Activated CD8-positive, alpha-beta memory T cell treated with anti-CD3 and anti-CD28 coated beads, Interleukin-2, amount 50 U/mL, for 24 hours (primary cell): ENCODE data around the gene CRPPA.
A peak's percentile ranks its signal among the peaks of the same experiment; 100 is the strongest.

Source experiments
- DNase-seq: peaks from one replicate; pipeline ENCODE4 v3.0.0-alpha.2; 2020; ENCODE audit errors: extremely low read depth

CRPPA gene

DNA sequence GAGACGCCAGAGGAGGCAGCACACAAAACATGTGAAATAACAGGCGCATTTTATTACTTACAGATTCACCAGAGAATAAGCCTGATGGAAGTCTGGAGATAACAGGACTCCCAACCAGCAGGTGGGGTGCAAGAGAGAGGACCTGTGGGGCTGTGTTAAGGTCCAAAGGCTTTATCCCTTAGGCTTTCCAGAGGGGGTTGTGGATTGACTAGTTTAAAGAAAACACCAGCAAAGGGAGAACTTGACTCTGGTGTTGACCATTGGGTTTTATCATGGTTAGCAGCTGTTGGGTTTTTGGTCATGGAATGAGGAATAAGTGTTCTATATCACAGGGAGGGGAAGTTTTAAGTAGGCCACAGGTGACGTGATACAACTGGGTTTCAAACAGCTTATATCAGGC, 1.6 kb upstream of the CRPPA start:
- no peak for DNase-seq

DNA sequence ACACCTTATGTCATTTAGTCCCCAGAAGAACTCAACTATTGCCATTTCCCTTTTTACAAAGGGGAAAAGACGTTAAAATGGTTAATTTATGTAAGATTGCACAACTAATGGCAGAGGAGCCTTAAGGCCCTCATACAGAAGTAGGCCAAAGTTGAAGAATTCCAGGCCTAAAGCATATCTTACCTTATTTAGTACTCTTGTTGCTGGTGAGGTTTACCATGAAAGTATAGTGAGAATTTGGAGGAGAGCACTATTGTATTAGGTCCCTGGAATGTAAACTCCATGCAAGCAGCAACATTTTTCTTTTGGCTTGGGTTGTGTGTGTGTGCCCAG, 731 bp upstream of the CRPPA start:
- DNase-seq = no peak

DNA sequence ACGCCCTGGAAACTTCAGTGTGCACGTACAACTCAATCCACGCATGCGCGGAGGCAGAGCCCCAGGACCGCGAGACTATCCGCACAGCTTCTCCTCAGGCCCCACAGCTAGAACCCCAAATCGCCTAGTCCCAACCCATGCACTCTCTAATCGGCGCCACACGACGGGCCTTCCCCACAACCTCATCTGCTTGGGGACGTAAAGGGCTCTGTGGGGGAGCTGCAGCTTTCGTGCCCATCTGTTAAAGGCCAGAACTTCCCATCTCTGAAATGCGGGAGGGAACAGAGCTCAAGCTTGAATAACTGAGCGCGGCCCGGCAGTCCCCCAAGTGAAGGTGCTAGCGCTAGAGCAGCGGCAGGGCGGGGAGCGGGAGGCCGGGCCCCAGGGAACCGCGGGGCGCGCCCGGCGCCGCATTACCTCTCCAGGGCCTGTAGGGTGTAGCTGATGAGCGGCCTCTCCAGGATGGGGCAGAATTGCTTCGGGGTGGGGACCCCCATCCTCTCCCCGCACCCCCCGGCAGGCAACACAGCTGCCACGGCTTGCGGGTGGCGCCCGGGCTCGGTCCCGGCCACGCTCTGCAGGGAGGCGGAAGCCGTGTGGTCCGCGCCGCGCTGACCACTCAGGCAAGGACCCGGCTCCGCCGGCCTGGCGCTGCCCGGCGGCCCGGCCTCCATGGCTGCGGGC, 547 bp downstream of the CRPPA start:
- peak; percentile 62 for DNase-seq

DNA sequence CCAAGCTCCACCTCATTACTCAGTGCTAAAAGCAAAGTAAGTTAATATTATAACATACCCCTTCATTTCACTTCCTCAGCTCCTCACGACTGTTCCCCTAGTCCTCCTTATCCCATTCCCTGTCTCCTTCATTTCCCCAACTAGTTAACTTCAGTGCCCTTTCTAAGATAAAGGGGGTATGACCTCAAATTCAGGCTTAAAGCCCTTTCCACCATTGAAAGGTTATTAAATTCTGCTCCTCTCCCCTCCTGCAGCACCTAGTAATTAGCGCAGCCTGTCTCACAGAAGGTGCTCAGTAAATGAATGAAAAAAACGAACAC, 1.0 kb downstream of the CRPPA start:
- no peak for DNase-seq

DNA sequence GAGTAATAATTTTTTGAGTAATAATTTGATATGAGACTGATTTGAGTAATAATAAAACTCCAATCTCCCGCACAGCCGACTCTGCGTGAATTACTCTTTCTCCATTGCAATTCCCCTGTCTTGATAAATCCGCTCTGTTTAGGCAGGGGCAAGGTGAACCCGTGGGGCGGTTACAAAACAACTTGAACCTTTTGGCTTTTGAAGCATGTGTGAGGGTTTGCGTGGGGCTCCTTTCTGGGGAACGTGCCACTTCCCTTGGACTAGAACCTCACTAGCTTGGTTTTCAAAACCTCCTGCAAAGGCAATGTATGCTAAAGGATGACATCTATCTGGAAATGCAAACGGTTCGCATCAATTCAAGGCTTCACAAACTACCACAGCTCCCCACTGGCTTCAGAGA, 1.5 kb downstream of the CRPPA start:
- no peak for DNase-seq

DNA sequence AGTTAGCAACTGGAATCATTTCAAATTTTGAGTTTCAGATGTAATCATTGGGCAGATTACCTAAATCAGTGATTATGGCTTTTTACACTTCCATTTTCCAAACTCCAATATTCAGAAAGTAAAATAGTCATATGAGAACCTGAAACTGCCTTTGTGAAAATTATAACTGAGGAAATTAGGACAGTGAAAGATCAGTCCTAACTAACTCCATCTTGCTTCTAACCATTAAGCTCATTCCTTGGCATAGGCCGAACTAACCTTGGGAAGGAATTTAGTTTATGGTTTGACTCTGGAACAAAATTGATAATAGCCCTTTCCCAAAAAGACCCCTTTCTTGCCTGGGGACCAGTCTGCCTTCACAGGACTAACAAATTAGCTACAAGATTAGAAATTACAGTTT, 2.2 kb downstream of the CRPPA start:
- DNase-seq = no peak

DNA sequence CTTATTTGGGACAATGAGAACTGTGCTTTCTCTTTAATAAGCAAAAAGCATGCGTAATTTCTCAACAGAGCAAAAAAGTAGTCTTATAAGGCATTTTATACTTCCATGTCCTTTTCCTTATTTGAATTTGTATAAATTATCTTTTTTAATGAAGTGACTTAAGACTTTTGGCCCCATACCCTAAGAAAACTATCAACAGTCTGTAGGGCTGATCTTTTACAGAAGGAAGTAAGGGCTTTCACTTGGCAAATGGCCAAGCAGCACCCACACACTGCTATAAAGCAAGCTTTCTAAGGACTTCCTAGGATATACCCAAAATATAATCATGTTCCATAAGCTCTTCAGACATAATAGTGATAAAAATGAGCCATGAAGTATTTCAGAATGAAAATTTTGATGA, 3.4 kb downstream of the CRPPA start:
- DNase-seq = no peak

DNA sequence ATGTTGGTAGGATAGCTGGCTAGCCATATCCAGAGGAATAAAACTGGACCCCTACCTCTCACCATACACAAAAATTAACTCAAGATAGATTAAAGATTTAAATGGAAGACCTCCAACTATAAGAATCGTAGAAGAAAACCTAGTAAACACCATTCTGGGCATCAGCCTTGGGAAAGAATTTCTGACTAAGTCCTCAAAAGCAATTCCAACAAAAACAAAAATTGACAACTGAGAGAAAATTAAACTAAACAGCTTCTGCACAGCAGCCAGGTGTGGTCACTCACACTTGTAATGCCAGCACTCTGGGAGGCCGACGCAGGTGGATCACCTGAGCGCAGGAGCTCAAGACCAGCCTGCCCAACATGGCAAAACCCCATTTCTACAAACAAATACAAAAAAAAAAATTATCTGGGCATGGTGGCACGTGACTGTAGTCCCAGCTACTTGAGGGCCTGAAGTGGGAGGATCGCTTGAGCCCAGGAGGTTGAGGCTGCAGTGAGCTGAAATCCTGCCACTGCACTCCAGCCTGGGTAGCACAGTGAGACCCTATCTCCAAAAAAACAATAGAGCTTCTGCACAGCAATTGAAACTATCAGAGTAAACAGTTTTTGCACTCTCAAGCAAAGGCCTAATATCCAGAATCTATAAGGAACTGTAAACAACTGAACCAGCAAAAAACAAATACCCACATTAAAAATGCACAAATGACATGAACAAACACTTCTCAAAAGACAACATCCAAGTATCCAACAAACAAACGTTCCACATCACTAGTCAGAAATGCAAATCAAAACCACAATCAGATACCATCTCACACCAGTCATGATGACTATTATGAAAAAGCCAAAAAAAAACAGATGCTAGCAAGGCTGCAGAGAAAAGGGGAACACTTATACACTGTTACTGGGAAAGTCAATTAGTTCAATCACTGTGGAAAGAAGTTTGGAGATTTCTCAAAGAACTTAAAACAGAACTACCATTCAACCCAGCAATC, 4.8 kb downstream of the CRPPA start:
- DNase-seq = no peak

DNA sequence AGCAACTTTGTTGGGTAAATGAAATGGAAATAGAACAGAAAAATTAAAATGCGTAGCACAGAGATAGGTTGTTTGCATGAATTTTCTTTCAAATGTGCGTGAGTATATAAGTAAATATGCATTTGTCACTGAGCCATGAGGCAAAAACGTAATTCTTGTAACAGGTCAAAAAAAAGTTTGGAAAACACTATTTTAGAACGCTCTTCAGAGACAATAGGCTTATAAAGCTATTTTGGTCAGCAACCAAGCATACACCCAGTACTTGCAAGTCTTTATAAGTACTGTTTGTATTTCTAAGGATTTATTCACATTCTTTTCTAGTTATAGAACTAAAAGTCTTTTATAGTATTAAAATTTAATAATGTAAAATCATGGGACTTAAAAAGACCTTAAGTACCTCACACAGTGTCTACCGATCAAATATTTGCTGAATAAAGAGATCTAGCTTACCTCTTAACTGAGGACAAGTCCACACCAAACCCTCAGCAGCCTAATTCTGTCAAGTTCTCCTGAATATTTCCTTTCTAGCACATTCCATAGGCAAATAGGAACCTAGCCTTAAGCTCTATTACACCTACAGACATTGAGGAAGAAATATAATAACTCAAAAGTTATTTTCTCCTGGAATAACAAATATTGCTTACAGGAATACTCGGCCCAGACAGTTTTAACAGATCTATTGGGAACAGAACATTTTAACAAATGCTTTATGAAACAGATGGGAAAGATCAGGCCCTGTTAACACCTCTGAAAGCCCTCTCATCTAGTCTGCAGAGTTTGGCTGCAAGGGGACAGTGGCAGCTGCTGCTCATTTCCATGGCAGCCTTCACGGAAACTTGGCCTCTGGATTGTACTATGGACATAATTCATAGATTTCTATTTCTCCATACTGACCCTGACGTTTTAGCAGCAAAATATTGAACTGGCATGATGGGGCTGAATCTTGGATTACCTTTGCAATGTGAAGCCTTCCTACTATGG, 8.8 kb downstream of the CRPPA start:
- no peak for DNase-seq

DNA sequence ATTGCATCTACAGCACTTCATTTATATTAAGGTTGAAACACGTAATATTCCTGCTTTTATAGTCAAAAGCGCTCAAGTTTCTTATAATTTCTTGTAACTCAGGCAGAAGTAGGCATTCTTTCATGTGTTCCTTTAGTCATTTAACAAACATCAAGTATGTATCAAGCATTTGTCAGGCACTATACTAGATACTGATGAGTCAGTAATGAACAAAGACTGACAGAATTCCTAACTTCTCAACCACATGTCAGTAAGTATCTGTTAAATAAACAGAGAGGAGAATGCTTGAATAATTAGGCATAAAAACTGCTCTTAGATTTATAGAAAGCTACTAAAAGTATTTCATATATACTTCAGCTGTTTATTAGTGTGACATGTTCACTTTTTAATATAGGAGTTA, 9.9 kb downstream of the CRPPA start:
- no peak for DNase-seq

DNA sequence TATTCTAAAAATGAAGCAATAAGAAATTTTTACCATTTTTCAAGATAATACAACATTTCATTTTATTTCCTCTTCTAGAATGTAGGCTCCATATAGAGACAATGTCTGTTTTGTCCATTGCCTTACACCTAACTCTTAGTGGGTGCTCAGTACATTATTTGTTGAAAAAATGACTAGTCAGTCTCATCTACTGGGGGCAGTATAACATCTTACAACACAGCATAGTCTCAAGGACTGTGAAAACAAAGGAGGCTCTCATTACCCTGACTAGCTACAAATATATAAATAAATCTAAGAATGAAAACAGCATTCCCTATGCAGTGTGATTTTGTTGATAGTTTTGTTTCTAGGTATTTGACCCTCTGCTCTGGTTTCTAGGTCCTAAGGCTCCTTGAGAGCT, 11.6 kb downstream of the CRPPA start:
- no peak for DNase-seq

DNA sequence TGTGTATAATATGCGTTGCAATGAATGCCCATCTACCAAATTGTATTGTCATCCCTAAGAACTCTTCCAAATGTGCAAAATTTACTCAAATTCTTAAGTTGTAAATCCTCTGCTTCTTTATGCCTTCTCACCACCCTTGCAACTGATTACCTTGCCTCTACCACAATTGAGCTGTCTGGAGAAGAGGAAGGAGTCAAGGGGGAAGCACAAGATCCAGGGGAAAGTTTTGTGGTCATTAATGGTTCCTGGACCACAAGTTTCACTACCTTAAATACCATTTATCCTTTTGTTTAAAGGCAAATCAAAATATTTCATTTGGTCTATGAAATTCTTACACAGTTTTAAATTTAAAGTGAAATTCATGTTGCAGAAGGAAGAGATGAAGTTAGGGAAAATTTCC, 16.7 kb downstream of the CRPPA start:
- no peak for DNase-seq

DNA sequence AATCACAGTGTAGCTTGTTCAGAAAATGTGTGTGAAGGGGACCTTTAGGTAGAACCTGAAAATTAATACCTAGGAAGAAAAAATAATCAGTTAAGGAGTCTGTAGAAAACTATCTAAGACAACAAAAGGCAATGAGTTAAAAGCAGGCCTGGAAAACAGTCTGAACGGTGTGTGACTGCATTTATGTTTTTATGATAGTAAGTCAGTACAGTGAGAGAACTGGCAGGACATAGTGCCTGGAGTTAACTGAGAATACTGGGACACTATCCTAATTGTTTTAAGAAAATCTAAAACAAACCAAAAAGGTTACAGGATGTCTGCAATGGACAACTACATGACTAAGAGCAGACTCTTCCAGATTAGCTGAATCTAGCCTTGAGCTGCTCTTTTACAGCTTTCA, 17.9 kb downstream of the CRPPA start:
- DNase-seq = no peak

DNA sequence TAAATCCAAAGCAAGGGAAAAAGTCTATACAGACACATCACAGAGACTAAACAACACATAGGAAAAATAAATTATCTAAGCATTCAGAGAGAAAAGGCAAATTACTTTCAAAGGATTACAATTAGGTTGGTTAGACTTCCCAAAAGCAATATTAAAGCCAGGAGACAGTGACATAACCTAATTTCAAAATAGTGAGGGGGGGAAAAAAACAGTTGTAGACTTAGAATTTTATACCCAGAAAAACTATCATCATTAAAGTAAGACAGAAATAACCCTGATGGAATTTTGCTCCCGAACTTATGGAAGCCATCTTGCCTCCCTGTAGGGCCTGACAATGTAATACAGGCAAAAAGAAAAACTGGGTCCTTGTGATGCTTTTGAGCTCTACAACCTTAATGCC, 18.4 kb downstream of the CRPPA start:
- no peak for DNase-seq

DNA sequence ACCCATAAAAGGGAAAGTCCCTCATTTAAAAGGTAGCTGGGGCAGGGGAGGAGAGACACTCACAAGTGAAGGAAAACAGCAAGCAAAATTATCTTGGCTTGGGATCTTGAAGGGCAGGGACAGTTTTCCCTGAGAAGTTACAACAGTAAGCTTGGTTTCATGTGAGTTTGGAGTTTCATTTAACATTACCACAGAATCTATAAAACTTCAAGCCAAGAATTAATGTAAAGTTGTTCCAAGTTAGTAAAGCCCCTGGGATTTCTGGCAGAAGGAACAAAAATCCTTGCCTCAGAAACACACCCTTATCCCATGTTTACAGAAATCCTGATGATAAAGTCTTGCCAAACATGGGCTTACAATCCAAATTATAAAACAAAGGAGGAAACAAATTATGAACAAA, 19.2 kb downstream of the CRPPA start:
- no peak for DNase-seq

DNA sequence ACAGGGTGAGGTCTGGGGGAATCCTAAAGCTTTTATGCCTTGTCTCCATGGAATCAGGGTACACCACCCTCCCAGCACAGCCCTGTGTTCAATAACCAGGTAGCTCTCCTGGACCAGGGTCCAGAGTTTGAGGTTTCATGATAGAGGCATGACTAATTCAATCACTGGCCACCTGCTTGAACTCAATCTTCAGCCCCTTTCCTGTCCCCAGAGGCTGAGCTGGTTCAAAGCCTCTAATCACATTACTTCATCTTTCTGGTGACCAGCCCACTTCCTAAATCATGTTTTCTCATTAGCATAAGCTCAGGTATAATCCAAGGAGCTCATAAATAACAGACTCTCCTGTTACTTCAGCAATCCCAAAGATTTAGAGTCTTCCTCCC, 20.5 kb downstream of the CRPPA start:
- no peak for DNase-seq

DNA sequence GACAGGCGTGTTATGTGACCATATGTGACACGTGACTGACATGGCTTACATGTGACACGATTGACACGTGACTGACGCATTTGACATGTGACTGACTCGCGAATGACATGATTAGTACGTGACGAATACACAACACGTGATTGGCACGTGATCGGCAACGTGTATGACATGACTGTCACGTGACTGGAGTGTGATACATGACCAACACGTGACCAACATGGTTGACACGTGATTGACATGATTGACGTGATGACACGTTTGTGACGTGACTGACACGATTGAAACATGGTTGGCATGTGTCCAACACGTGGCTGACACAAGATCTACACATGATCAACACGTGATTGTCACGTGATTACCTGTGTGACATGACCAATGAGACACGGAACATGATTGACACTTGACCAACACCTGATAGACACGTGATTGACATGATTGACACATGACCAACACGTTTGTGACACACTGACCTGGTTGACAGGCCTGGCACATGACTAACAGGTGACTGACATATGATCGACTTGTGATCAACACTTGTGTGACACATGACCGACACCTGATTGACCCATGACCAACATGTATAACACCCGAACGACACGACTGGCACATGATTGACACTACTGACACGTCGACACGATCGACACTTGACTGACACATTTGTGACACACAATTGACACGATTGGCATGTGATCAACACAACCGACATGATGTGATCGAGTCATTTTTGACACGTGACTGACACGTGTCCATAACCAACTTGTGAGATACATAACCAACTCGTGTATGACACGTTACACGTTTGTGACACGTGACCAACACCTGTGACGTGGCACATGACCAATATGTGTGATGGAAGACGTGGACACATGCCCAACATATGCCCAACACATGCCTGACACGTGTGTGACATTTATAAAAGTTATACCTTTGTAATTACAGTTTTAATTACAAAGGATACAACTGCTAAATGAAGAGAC, 21.1 kb downstream of the CRPPA start:
- DNase-seq = no peak

DNA sequence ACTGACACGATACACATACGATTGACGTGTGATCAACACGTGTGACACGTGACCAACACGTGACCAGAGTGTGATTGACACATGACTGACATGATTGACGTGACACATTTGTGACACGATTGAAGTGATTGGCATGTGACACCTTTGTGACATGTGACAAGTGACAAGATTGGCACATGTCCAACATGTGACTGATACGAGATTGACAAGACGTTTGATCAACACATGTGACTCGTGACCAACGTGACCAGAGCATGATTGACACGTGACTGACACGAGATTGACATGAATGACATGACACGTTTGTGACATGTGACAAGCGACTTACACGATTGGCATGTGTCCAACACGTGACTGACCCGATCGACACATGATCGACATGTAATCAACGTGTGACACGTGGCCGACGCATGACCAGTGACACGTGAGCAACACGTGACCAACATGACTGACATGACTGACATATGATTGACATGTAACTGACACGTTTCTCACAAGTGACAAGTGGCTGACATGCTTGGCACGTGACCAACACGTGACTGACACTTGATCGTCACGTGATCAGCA, 22.0 kb downstream of the CRPPA start:
- no peak for DNase-seq

DNA sequence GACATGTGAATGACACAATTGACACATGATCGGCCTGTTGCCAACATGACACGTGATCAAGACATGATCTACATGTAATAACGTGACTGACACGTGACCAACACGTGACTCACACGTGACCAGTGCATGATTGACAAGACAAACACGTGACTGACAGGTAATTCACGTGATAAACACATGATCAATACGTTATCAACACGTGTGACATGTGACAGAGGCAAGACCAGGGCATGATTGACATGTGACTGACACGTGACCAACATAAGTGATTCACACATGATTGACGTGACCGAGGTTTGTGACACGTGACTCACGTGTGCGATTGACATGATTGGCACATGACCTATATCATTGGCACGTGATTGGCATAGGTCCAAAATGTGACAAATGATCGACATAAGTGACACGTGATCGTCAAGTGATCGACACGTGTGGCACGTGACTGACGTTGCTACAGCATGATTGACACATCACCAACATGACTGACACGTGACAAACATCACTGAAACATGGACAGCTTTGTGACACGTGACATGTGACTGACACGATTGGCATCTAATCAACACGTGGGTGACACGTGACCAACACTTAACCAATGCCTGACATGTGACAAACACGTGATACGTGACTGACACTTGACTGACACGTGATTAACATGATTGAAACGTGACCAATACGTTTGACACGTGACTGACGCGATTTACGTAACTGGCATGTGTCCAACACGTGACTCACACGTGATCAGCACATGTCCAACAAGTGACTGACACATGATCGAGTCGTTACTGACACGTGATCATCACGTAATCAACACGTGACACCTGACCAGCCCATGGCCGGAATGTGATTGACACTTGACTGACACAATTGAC, 23.0 kb downstream of the CRPPA start:
- no peak for DNase-seq
